Fibroblast of skin of left biceps (primary cell): ENCODE results near the gene LINGO1.

ENCODE experiments used
- DNase-seq, 2 experiments: peaks; one replicate each; pipeline ENCODE4 v3.0.0-alpha.2; 2013; ENCODE audit warnings: low read depth in 2 of 2

LINGO1 gene

GRCh38 chr15:77657634-77658238 lies 25.0 kb upstream of the LINGO1 start:
- DNase-seq, result no peak

GRCh38 chr15:77656294-77656693 lies 23.6 kb upstream of the LINGO1 start:
- no peak for DNase-seq

GRCh38 chr15:77654975-77655374 lies 22.3 kb upstream of the LINGO1 start:
- DNase-seq, result no peak

GRCh38 chr15:77653832-77654480 lies 21.2 kb upstream of the LINGO1 start:
- no peak for DNase-seq

- no peak for DNase-seq
These were observed 17.6 kb upstream of the LINGO1 start for GRCh38 chr15:77650265-77650664.

GRCh38 chr15:77649610-77650009 lies 16.9 kb upstream of the LINGO1 start:
- DNase-seq, result no peak

GRCh38 chr15:77649017-77649416 lies 16.3 kb upstream of the LINGO1 start:
- DNase-seq, result no peak

GRCh38 chr15:77647961-77648360 lies 15.2 kb upstream of the LINGO1 start:
- DNase-seq, result no peak

GRCh38 chr15:77646104-77646694 lies 13.5 kb upstream of the LINGO1 start:
- DNase-seq, result no peak

GRCh38 chr15:77645602-77646001 lies 12.9 kb upstream of the LINGO1 start:
- DNase-seq, result no peak

- no peak for DNase-seq
These were observed 12.0 kb upstream of the LINGO1 start for GRCh38 chr15:77644543-77645247.

- DNase-seq, result no peak
These were observed 11.1 kb upstream of the LINGO1 start for GRCh38 chr15:77643764-77644163.

- no peak for DNase-seq
These were observed 10.2 kb upstream of the LINGO1 start for GRCh38 chr15:77642793-77643430.

GRCh38 chr15:77641999-77642398 lies 9.3 kb upstream of the LINGO1 start:
- no peak for DNase-seq

GRCh38 chr15:77640615-77641014 lies 7.9 kb upstream of the LINGO1 start:
- DNase-seq, result no peak

GRCh38 chr15:77639431-77639830 lies 6.7 kb upstream of the LINGO1 start:
- no peak for DNase-seq

- no peak for DNase-seq
These were observed 5.4 kb upstream of the LINGO1 start for GRCh38 chr15:77637851-77638692.

GRCh38 chr15:77636209-77636608 lies 3.5 kb upstream of the LINGO1 start:
- DNase-seq, result no peak

GRCh38 chr15:77634266-77634962 lies 1.7 kb upstream of the LINGO1 start:
- no peak for DNase-seq

GRCh38 chr15:77633913-77634265 lies 1.2 kb upstream of the LINGO1 start:
- no peak for DNase-seq
